GM20000 (cell line): ENCODE measurements around the gene VPREB1.
"Not testable (repeated sequence)": the region's sequence is repeated elsewhere in the genome, so short reads cannot be mapped to it uniquely, and the experiment has no call there.

Experiments used
- DNase-seq: peaks from one replicate; pipeline ENCODE4 v3.0.0; 2012; ENCODE audit warnings: low spot score
- CTCF ChIP-seq: IDR thresholded peaks from 2 replicates; pipeline ENCODE4 v1.5.1; 2012; ENCODE audit warnings: mild to moderate bottlenecking, control low read depth; ENCODE audit errors: extremely low read depth, missing control alignments

VPREB1 gene

GRCh38 chr22:22215659-22216449, 28.7 kb upstream of the VPREB1 start:
- no peak for TF ChIP-seq CTCF
- DNase-seq: peak; percentile 48

- TF ChIP-seq CTCF: no peak
- no peak for DNase-seq
Observed at GRCh38 chr22:22216450-22216959, 28.1 kb upstream of the VPREB1 start.

- TF ChIP-seq CTCF: no peak
- no peak for DNase-seq
Observed at GRCh38 chr22:22218302-22218701, 26.3 kb upstream of the VPREB1 start.

- no peak for TF ChIP-seq CTCF
- no peak for DNase-seq
Observed at GRCh38 chr22:22219140-22219996, 25.2 kb upstream of the VPREB1 start.

GRCh38 chr22:22221043-22221442, 23.5 kb upstream of the VPREB1 start:
- DNase-seq: not testable (repeated sequence)

GRCh38 chr22:22226448-22227187, 18.0 kb upstream of the VPREB1 start:
- DNase-seq: no peak
- TF ChIP-seq CTCF: no peak

GRCh38 chr22:22228421-22228820, 16.2 kb upstream of the VPREB1 start:
- no peak for DNase-seq
- TF ChIP-seq CTCF: no peak
